SK-N-SH (cell line): ENCODE measurements around the gene ARSH. TPM values are rescaled to one million over a fixed set of nuclear protein-coding genes. Genes with fewer than 3 reads are reported as not detected.
"Not testable (repeated sequence)": the region's sequence is repeated elsewhere in the genome, so short reads cannot be mapped to it uniquely, and the experiment has no call there.

Experiments
- CTCF ChIA-PET: fragments of 300-600, 350-600 bp; formaldehyde crosslinking; extraction: SDS; loops from one replicate; lab custom pipeline; 2021; lab: Yijun Ruan, JAX
- POLR2A ChIA-PET: fragments of 350-600 bp; sonication (Branson Sonifier 250); formaldehyde crosslinking; extraction: SDS; loops from one replicate; lab custom pipeline; 2020; ENCODE audit warnings: antibody characterized with exemption, inconsistent platforms; lab: Yijun Ruan, JAX
- DNase-seq: peaks from one replicate; pipeline ENCODE4 v3.0.0; 2012
- H2AFZ ChIP-seq: fragments of 200-600 bp; sonication (generic); 2 replicates; pipeline ENCODE4 v1.8.1; 2016; ENCODE audit warnings: antibody characterized with exemption, mild to moderate bottlenecking, low read depth
- H3F3A ChIP-seq: fragments of 200-600 bp; sonication (generic); replicated peaks from 2 replicates; pipeline ENCODE3; 2016; ENCODE audit warnings: antibody characterized with exemption, mild to moderate bottlenecking; ENCODE audit not compliant: insufficient read depth
- H3K27ac ChIP-seq, 2 experiments: fragments of 200-500 bp in 1 of 2; fragments of 200-600 bp in 1 of 2; sonication (Bioruptor generic) in 1 of 2; sonication (generic), shearing (Covaris generic) in 1 of 2; 2 replicates each; pipeline versions ENCODE4 v1.5.1 to v1.6.1; 2014 to 2016; ENCODE audit warnings: low read depth in 2 of 2, inconsistent platforms in 1 of 2, low read length in 1 of 2, mild to moderate bottlenecking in 1 of 2, mixed read lengths in 1 of 2
- H3K27me3 ChIP-seq: fragments of 200-600 bp; sonication (generic), shearing (Covaris generic); 2 replicates; pipeline ENCODE4 v1.6.1; 2016; ENCODE audit warnings: mixed run types; ENCODE audit not compliant: insufficient read depth
- H3K36me3 ChIP-seq, 2 experiments: fragments of 200-500 bp in 1 of 2; fragments of 200-600 bp in 1 of 2; sonication (Bioruptor generic) in 1 of 2; sonication (generic) in 1 of 2; replicated peaks in 1 of 2; 2 replicates each; pipeline versions ENCODE3 to v1.5.1; 2014 to 2016; ENCODE audit warnings: low read length in 1 of 2, mild to moderate bottlenecking in 1 of 2; ENCODE audit not compliant: insufficient read depth in 2 of 2, control insufficient read depth in 1 of 2
- H3K4me1 ChIP-seq, 2 experiments: fragments of 200-500 bp in 1 of 2; fragments of 200-600 bp in 1 of 2; sonication (Bioruptor generic) in 1 of 2; sonication (generic), shearing (Covaris generic) in 1 of 2; 2 replicates each; pipeline versions ENCODE4 v1.5.1 to v1.6.1; 2014 to 2016; ENCODE audit warnings: low read depth in 1 of 2, low read length in 1 of 2, mixed run types in 1 of 2; ENCODE audit not compliant: insufficient read depth in 2 of 2, control insufficient read depth in 1 of 2
- H3K4me2 ChIP-seq: fragments of 200-600 bp; sonication (generic), shearing (Covaris generic); 2 replicates; pipeline ENCODE4 v1.6.1; 2017; ENCODE audit warnings: mixed run types
- H3K4me3 ChIP-seq, 2 experiments: fragments of 200-500 bp in 1 of 2; fragments of 200-600 bp in 1 of 2; sonication (Bioruptor generic) in 1 of 2; sonication (generic), shearing (Covaris generic) in 1 of 2; 2 replicates each; pipeline versions ENCODE4 v1.5.1 to v1.8.1; 2014 to 2016; ENCODE audit warnings: low read depth in 2 of 2, inconsistent platforms in 1 of 2, low read length in 1 of 2, mild to moderate bottlenecking in 1 of 2, mixed read lengths in 1 of 2, moderate library complexity in 1 of 2
- H3K79me2 ChIP-seq: fragments of 200-600 bp; sonication (generic); 2 replicates; pipeline ENCODE4 v1.8.1; 2017; ENCODE audit warnings: mild to moderate bottlenecking; ENCODE audit not compliant: insufficient read depth
- H3K9ac ChIP-seq: fragments of 200-600 bp; sonication (generic); 2 replicates; pipeline ENCODE4 v1.6.1; 2017; ENCODE audit warnings: mixed run types
- H3K9me2 ChIP-seq: fragments of 200-600 bp; sonication (generic); 2 replicates; pipeline ENCODE4 v1.6.1; 2017; ENCODE audit warnings: mixed run types
- H3K9me3 ChIP-seq: fragments of 200-600 bp; sonication (generic); 2 replicates; pipeline ENCODE4 v1.6.1; 2017; ENCODE audit warnings: mixed run types, mild to moderate bottlenecking, moderate library complexity
- H4K20me1 ChIP-seq: fragments of 200-600 bp; sonication (generic); 2 replicates; pipeline ENCODE4 v1.6.1; 2017; ENCODE audit warnings: mild to moderate bottlenecking, mixed run types; ENCODE audit not compliant: insufficient read depth
- ELF1 ChIP-seq: IDR thresholded peaks from 2 replicates; pipeline ENCODE4 v1.4.0; 2012
- EP300 ChIP-seq, 2 experiments: IDR thresholded peaks; 2 replicates each; pipeline versions ENCODE4 v1.4.0 to v1.6.1; 2012; ENCODE audit warnings: borderline replicate concordance in 1 of 2, low read depth in 1 of 2, low read length in 1 of 2
- FOSL2 ChIP-seq: IDR thresholded peaks from 2 replicates; pipeline ENCODE4 v1.4.0; 2012; ENCODE audit warnings: low read depth, mild to moderate bottlenecking, moderate library complexity, borderline replicate concordance
- FOXJ3 ChIP-seq: sonication (generic); formaldehyde crosslinking; IDR thresholded peaks from 2 replicates; pipeline ENCODE4 v1.5.1; 2020; ENCODE audit warnings: mild to moderate bottlenecking, missing genetic modification reagents
- GABPA ChIP-seq: IDR thresholded peaks from 2 replicates; pipeline ENCODE4 v1.4.0; 2012; ENCODE audit warnings: low read depth, mild to moderate bottlenecking
- JUND ChIP-seq: IDR thresholded peaks from 2 replicates; pipeline ENCODE4 v1.4.0; 2012
- MEF2A ChIP-seq: IDR thresholded peaks from 2 replicates; pipeline ENCODE4 v1.4.0; 2012; ENCODE audit warnings: low read depth, borderline replicate concordance
- MXI1 ChIP-seq: IDR thresholded peaks from 2 replicates; pipeline ENCODE4 v1.6.1; 2012; ENCODE audit warnings: mild to moderate bottlenecking, low read depth, low read length, improper control_type of control experiment
- RAD21 ChIP-seq: IDR thresholded peaks from 2 replicates; pipeline ENCODE4 v1.6.1; 2012; ENCODE audit warnings: mild to moderate bottlenecking, low read length
- RFX5 ChIP-seq: IDR thresholded peaks from 2 replicates; pipeline ENCODE4 v1.6.1; 2012; ENCODE audit warnings: mild to moderate bottlenecking, improper control_type of control experiment, low read length
- RXRA ChIP-seq: IDR thresholded peaks from 2 replicates; pipeline ENCODE4 v1.4.0; 2012; ENCODE audit warnings: low read depth, mild to moderate bottlenecking, borderline replicate concordance
- SIN3A ChIP-seq: IDR thresholded peaks from 2 replicates; pipeline ENCODE4 v1.6.1; 2012; ENCODE audit warnings: low read depth, mild to moderate bottlenecking, low read length, moderate library complexity, borderline replicate concordance
- TAF1 ChIP-seq: IDR thresholded peaks from 2 replicates; pipeline ENCODE4 v1.6.1; 2012; ENCODE audit warnings: low read depth, mild to moderate bottlenecking, low read length, moderate library complexity, borderline replicate concordance
- TEAD4 ChIP-seq: IDR thresholded peaks from 2 replicates; pipeline ENCODE4 v1.4.0; 2012; ENCODE audit warnings: mild to moderate bottlenecking, borderline replicate concordance; ENCODE audit not compliant: insufficient read depth
- YY1 ChIP-seq: IDR thresholded peaks from 2 replicates; pipeline ENCODE4 v1.4.0; 2012; ENCODE audit warnings: low read depth, mild to moderate bottlenecking
- WGBS: methylation state at CpG from one replicate; pipeline ENCODE4 v1.1.6; 2017; ENCODE audit warnings: low lambda C conversion rate; 5-methylcytosine and 5-hydroxymethylcytosine counted together
- polyA plus RNA-seq, 3 experiments: library from polyadenylated mRNA; depleted of rRNA; stranded (reverse); fragments of >200 nt; gene quantifications; 2 replicates each; pipeline ENCODE4 v1.2.3, GENCODE V29; 2012
- TF ChIP-seq, protein P1 (sequence below): fragments of 150-350 bp; IDR thresholded peaks from 2 replicates; pipeline ENCODE4 v1.6.1; 2017; ENCODE audit warnings: antibody characterized with exemption, low read length, low read depth, borderline replicate concordance
- TF ChIP-seq, protein P2 (sequence below): IDR thresholded peaks from 2 replicates; pipeline ENCODE4 v1.4.0; 2012; ENCODE audit warnings: low read depth, borderline replicate concordance
- TF ChIP-seq, protein P3 (sequence below): fragments of 200-600 bp; sonication (generic); IDR thresholded peaks from 2 replicates; pipeline ENCODE4 v1.6.1; 2017; ENCODE audit warnings: antibody characterized with exemption, mild to moderate bottlenecking, moderate library complexity
- TF ChIP-seq, protein P4 (sequence below): IDR thresholded peaks from 2 replicates; pipeline ENCODE4 v1.4.0; 2012; ENCODE audit warnings: low read depth, borderline replicate concordance

The ARSH gene
- polyA plus RNA-seq, 1 of the 3 experiments (the other 2 are of a cell fraction): not detected

DNA sequence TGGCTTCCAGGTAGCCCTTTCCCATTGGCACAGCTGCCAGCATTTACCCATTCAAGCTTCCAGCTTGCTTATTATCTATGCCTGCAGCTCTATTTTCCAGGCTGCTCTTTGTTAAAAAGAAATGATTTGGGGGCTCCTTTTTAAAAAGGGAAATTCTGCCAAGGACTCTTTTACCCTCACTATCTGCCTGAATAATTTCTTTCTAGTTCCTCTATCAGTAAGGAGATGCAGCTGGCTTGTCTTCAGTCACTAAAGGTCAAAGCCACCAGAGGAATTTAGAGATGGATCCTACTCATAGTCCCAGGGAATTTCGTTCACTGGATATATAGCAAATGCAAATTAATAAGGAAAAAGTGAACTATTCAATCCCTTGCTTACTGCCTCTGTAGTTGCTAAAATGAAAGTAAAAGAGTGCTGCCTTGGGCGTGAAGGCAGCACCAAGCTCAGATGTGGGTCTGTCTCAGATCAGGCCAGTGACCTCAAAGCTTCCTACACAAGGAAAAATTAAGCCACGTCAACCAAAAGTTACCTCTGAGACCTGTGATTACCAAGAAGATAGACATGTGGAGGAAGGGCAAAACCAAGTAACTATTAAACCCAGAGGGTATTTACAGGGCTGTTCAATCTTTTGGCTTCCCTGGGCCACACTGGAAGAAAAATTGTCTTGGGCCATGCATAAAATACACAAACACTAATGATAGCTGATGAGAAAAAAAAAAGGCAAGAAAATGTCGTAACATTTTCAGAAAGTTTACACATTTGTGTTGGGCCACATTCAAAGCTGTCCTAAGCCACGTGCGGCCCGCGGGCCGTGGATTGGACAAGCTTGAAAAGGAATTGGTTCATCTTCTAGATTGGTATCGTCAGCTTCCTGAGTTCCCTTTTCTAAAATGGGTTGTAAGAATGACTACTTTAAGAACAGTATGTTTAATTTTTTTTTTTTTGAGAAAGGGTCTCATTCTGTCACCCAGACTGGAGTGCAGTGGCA is 40.2 kb downstream of the ARSH start:
- H3K36me3 ChIP-seq: no peaks in the 10 kb centered on the region
- peak overlapping the region; percentile 37; the same call in 1 of the 2 replicates for H3K4me2 ChIP-seq
- H3K79me2 ChIP-seq: no peaks in the 10 kb centered on the region
- TF ChIP-seq JUND: no peak
- no peak for TF ChIP-seq TAF1
- TF ChIP-seq, protein P1, sequence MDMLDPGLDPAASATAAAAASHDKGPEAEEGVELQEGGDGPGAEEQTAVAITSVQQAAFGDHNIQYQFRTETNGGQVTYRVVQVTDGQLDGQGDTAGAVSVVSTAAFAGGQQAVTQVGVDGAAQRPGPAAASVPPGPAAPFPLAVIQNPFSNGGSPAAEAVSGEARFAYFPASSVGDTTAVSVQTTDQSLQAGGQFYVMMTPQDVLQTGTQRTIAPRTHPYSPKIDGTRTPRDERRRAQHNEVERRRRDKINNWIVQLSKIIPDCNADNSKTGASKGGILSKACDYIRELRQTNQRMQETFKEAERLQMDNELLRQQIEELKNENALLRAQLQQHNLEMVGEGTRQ: no peak
- no peak for TF ChIP-seq ELF1
- no peak for TF ChIP-seq EP300 (IDR thresholded peaks at IDR 0.05; ENCODE audit: borderline replicate concordance in 1 of 2, low read depth in 1 of 2, low read length in 1 of 2)
- no peak for TF ChIP-seq YY1
- TF ChIP-seq FOSL2: no peak
- TF ChIP-seq RFX5: no peak
- no peak for TF ChIP-seq TEAD4
- TF ChIP-seq MEF2A: no peak
- TF ChIP-seq, protein P2, sequence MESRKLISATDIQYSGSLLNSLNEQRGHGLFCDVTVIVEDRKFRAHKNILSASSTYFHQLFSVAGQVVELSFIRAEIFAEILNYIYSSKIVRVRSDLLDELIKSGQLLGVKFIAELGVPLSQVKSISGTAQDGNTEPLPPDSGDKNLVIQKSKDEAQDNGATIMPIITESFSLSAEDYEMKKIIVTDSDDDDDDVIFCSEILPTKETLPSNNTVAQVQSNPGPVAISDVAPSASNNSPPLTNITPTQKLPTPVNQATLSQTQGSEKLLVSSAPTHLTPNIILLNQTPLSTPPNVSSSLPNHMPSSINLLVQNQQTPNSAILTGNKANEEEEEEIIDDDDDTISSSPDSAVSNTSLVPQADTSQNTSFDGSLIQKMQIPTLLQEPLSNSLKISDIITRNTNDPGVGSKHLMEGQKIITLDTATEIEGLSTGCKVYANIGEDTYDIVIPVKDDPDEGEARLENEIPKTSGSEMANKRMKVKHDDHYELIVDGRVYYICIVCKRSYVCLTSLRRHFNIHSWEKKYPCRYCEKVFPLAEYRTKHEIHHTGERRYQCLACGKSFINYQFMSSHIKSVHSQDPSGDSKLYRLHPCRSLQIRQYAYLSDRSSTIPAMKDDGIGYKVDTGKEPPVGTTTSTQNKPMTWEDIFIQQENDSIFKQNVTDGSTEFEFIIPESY: no peak
- TF ChIP-seq RAD21: no peak
- no peak for TF ChIP-seq GABPA
- no peak for TF ChIP-seq RXRA
- TF ChIP-seq FOXJ3 (CRISPR knock-in tag): no peak
- TF ChIP-seq, protein P3, sequence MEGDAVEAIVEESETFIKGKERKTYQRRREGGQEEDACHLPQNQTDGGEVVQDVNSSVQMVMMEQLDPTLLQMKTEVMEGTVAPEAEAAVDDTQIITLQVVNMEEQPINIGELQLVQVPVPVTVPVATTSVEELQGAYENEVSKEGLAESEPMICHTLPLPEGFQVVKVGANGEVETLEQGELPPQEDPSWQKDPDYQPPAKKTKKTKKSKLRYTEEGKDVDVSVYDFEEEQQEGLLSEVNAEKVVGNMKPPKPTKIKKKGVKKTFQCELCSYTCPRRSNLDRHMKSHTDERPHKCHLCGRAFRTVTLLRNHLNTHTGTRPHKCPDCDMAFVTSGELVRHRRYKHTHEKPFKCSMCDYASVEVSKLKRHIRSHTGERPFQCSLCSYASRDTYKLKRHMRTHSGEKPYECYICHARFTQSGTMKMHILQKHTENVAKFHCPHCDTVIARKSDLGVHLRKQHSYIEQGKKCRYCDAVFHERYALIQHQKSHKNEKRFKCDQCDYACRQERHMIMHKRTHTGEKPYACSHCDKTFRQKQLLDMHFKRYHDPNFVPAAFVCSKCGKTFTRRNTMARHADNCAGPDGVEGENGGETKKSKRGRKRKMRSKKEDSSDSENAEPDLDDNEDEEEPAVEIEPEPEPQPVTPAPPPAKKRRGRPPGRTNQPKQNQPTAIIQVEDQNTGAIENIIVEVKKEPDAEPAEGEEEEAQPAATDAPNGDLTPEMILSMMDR: no peak
- no peak for TF ChIP-seq MXI1
- TF ChIP-seq SIN3A: no peak
- TF ChIP-seq, protein P4, sequence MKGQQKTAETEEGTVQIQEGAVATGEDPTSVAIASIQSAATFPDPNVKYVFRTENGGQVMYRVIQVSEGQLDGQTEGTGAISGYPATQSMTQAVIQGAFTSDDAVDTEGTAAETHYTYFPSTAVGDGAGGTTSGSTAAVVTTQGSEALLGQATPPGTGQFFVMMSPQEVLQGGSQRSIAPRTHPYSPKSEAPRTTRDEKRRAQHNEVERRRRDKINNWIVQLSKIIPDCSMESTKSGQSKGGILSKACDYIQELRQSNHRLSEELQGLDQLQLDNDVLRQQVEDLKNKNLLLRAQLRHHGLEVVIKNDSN: no peak
- H3K27ac ChIP-seq: no peak overlapping the region
- no peaks in the 10 kb centered on the region for H3K9me2 ChIP-seq
- H3K9ac ChIP-seq: no peak overlapping the region
- no peaks in the 10 kb centered on the region for H4K20me1 ChIP-seq
- no peaks in the 10 kb centered on the region for H3K4me1 ChIP-seq
- ChIA-PET CTCF (interaction anchor here (0.6 kb wide), 1 partner anchor 161 kb away, joined by 5 read pairs; no protein-coding TSS in a partner anchor), POLR2A (no interaction called here)
- H3K9me3 ChIP-seq: no peaks in the 10 kb centered on the region
- no peaks in the 10 kb centered on the region for H3F3A ChIP-seq
- 0 out of 2 replicates have a peak overlapping the region, but pooled peaks have one; percentile 17 for H2AFZ ChIP-seq
- no peak overlapping the region for H3K4me3 ChIP-seq
- 44% methylated on average over 10 of the region's 10 CpGs for WGBS
- no peaks in the 10 kb centered on the region for H3K27me3 ChIP-seq
- DNase-seq: no peak

GRCh38 chrX:3050523-3051175 is 44.3 kb downstream of the ARSH start:
- H3K4me3 ChIP-seq, CTCF ChIA-PET, H3K9me2 ChIP-seq, H2AFZ ChIP-seq, H3K27me3 ChIP-seq, H3K9me3 ChIP-seq, H3K27ac ChIP-seq, H3K79me2 ChIP-seq, H3K4me2 ChIP-seq, H3F3A ChIP-seq, H3K36me3 ChIP-seq, H3K4me1 ChIP-seq, H4K20me1 ChIP-seq, POLR2A ChIA-PET, DNase-seq, H3K9ac ChIP-seq: not testable (repeated sequence)
- 19% methylated on average over 7 of the region's 11 CpGs for WGBS
